Measurements from ENCODE around the gene DENND2C. TPM values are rescaled to one million over a fixed set of nuclear protein-coding genes. Genes with fewer than 3 reads are reported as not detected.
A peak's percentile ranks its signal among the peaks of the same experiment; 100 is the strongest.

DENND2C gene
- total and polyA plus RNA-seq, 2 of the 13 experiments (the other 11 are each of a cell fraction or from before 2014, with no cell fraction given): 0.08 to 0.33 TPM

- TF ChIP-seq AHDC1 (CRISPR knock-in tag; IDR thresholded peaks at IDR 0.05; ENCODE audit: borderline replicate concordance) (no peak; the same call in 1 of the 2 replicates), SAP130 (CRISPR knock-in tag; IDR thresholded peaks at IDR 0.05; ENCODE audit: low read depth) (peak; percentile 97), NFKB2 (CRISPR knock-in tag; IDR thresholded peaks at IDR 0.05; ENCODE audit: borderline replicate concordance) (peak; percentile 75; the same call in 1 of the 2 replicates), RXRB (CRISPR knock-in tag; IDR thresholded peaks at IDR 0.05; ENCODE audit: borderline replicate concordance) (peak; percentile 64; the same call in 1 of the 2 replicates), E2F1 (CRISPR knock-in tag; IDR thresholded peaks at IDR 0.05) (peak; percentile 39; the same call in 1 of the 2 replicates), KLF9 (CRISPR knock-in tag; IDR thresholded peaks at IDR 0.05; ENCODE audit: low read depth) (peak; percentile 79; the same call in 1 of the 2 replicates), KDM3A (CRISPR knock-in tag; IDR thresholded peaks at IDR 0.05; ENCODE audit: low read depth) (0 out of 2 replicates have a peak, but pooled peaks have one; percentile 39), MLLT10 (CRISPR knock-in tag; IDR thresholded peaks at IDR 0.05) (no peak), RORA (CRISPR knock-in tag; IDR thresholded peaks at IDR 0.05) (no peak), ZNF350 (CRISPR knock-in tag; IDR thresholded peaks at IDR 0.05; ENCODE audit: borderline replicate concordance, low read depth) (peak; percentile 81; the same call in 1 of the 2 replicates), ZFP36 (IDR thresholded peaks at IDR 0.05; ENCODE audit: borderline replicate concordance, low read depth, low read length, partially characterized antibody) (no peak), ZNF530 (CRISPR knock-in tag; IDR thresholded peaks at IDR 0.05; ENCODE audit: low read depth) (no peak), YEATS2 (CRISPR knock-in tag; IDR thresholded peaks at IDR 0.05; ENCODE audit: borderline replicate concordance) (peak; percentile 85), ZNF652 (CRISPR knock-in tag; IDR thresholded peaks at IDR 0.05; ENCODE audit: borderline replicate concordance, low read depth) (no peak)
- TF ChIP-seq, protein P1, sequence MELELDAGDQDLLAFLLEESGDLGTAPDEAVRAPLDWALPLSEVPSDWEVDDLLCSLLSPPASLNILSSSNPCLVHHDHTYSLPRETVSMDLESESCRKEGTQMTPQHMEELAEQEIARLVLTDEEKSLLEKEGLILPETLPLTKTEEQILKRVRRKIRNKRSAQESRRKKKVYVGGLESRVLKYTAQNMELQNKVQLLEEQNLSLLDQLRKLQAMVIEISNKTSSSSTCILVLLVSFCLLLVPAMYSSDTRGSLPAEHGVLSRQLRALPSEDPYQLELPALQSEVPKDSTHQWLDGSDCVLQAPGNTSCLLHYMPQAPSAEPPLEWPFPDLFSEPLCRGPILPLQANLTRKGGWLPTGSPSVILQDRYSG (CRISPR knock-in tag; IDR thresholded peaks at IDR 0.05): no peak
- TF ChIP-seq, protein P2, sequence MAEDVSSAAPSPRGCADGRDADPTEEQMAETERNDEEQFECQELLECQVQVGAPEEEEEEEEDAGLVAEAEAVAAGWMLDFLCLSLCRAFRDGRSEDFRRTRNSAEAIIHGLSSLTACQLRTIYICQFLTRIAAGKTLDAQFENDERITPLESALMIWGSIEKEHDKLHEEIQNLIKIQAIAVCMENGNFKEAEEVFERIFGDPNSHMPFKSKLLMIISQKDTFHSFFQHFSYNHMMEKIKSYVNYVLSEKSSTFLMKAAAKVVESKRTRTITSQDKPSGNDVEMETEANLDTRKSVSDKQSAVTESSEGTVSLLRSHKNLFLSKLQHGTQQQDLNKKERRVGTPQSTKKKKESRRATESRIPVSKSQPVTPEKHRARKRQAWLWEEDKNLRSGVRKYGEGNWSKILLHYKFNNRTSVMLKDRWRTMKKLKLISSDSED (CRISPR knock-in tag; IDR thresholded peaks at IDR 0.05): no peak
- TF ChIP-seq, protein P3, sequence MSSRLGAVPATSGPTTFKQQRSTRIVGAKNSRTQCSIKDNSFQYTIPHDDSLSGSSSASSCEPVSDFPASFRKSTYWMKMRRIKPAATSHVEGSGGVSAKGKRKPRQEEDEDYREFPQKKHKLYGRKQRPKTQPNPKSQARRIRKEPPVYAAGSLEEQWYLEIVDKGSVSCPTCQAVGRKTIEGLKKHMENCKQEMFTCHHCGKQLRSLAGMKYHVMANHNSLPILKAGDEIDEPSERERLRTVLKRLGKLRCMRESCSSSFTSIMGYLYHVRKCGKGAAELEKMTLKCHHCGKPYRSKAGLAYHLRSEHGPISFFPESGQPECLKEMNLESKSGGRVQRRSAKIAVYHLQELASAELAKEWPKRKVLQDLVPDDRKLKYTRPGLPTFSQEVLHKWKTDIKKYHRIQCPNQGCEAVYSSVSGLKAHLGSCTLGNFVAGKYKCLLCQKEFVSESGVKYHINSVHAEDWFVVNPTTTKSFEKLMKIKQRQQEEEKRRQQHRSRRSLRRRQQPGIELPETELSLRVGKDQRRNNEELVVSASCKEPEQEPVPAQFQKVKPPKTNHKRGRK (CRISPR knock-in tag; IDR thresholded peaks at IDR 0.05): no peak
Measured at GRCh38 chr1:114716304-114717170, 46.7 kb upstream of the DENND2C start, which contains the start of gene NRAS (continued).
